Breast epithelium (tissue), 3 donors: ENCODE measurements around the gene TMEM170A.

Experiments used
- CTCF ChIP-seq, 3 donors: fragments of 450-650 bp; IDR thresholded peaks; one replicate each; pipeline ENCODE4 v1.5.1; 2016 to 2017; ENCODE audit warnings: antibody characterized with exemption in 3 of 3, mild to moderate bottlenecking in 3 of 3, moderate library complexity in 3 of 3
- POLR2A ChIP-seq: fragments of 450-650 bp; IDR thresholded peaks from one replicate; pipeline ENCODE4 v1.6.1; 2016; ENCODE audit warnings: antibody characterized with exemption, mild to moderate bottlenecking, moderate library complexity

- no peak for TF ChIP-seq CTCF (IDR thresholded peaks at IDR 0.05)
- no peak for TF ChIP-seq POLR2A
These were observed 49.2 kb downstream of the TMEM170A start for GRCh38 chr16:75415169-75415905.
